GM12872 (cell line): ENCODE measurements around the gene PFKL.

Experiments
- TF ChIP-seq, protein P1 (sequence below): IDR thresholded peaks from 3 replicates; pipeline ENCODE4 v1.5.1; 2011; ENCODE audit warnings: low read depth, mild to moderate bottlenecking, low read length, moderate library complexity; ENCODE audit not compliant: insufficient read depth

The PFKL gene

GRCh38 chr21:44260791-44261631 lies 38.8 kb upstream of the PFKL start:
- TF ChIP-seq, protein P1, sequence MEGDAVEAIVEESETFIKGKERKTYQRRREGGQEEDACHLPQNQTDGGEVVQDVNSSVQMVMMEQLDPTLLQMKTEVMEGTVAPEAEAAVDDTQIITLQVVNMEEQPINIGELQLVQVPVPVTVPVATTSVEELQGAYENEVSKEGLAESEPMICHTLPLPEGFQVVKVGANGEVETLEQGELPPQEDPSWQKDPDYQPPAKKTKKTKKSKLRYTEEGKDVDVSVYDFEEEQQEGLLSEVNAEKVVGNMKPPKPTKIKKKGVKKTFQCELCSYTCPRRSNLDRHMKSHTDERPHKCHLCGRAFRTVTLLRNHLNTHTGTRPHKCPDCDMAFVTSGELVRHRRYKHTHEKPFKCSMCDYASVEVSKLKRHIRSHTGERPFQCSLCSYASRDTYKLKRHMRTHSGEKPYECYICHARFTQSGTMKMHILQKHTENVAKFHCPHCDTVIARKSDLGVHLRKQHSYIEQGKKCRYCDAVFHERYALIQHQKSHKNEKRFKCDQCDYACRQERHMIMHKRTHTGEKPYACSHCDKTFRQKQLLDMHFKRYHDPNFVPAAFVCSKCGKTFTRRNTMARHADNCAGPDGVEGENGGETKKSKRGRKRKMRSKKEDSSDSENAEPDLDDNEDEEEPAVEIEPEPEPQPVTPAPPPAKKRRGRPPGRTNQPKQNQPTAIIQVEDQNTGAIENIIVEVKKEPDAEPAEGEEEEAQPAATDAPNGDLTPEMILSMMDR: no peak

- TF ChIP-seq, protein P1: no peak
These were observed 38.1 kb upstream of the PFKL start, which contains the start of gene DNMT3L for GRCh38 chr21:44261675-44262295. DNMT3L (minus strand) TSS chr21:44261897; CDS start chr21:44261259, 638 bp downstream.

DNA sequence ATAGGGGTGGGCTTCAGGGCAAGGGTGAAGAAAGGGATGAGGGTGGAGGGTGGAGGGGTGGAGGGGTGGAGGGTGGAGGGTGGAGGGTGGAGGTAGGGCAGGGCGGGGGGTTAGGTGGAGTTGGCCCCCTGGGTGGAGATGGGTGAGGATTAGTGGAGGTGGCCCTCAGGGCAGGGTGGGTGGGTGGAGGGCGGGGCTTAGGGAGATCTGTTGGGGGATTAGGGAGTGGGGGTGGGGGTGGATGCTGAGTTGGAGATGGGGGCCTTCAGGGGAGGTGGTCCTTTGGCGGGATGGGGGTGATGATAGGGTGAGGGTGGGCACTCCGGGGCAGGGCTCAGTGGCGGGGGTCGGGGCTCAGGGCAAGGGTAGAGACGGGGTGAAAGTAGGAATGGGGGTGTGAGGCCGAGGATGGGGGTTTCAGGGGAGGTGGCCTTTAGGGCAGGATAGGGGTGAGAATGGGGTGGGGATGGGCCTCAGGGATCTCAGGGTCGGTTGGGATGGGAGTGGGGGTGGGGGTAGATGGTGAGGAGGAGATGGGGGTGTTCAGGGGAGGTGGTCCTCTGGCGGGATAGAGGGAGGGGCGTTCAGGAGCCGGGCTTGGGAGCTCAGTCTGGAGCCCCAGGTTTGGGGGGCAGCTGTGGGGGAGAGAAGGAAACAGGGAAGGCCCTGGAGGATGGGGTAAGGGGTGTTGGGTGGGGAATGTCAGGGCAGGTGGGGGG lies 37.4 kb upstream of the PFKL start:
- TF ChIP-seq, protein P1: no peak

GRCh38 chr21:44263221-44263760 lies 36.6 kb upstream of the PFKL start:
- TF ChIP-seq, protein P1: no peak

DNA sequence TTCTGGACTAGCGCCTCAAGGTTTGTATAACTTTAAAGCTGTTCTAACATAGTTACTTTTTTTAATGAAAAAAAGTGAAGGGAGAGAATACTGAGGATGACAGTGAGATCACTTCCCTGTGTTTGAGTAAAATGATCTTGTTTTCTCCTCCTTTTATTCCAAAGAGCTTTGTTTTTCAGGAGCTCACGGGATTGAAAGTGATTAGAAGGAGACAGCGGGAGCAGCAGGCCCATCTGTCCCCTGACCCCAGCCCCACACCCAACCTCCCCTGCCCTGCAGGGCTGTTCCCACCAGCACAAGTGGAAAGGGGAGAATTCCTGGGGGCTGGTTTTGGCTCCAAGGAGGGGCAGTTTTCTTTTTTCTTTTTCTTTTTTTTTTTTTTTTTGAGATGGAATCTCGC lies 36.1 kb upstream of the PFKL start:
- TF ChIP-seq, protein P1: no peak

DNA sequence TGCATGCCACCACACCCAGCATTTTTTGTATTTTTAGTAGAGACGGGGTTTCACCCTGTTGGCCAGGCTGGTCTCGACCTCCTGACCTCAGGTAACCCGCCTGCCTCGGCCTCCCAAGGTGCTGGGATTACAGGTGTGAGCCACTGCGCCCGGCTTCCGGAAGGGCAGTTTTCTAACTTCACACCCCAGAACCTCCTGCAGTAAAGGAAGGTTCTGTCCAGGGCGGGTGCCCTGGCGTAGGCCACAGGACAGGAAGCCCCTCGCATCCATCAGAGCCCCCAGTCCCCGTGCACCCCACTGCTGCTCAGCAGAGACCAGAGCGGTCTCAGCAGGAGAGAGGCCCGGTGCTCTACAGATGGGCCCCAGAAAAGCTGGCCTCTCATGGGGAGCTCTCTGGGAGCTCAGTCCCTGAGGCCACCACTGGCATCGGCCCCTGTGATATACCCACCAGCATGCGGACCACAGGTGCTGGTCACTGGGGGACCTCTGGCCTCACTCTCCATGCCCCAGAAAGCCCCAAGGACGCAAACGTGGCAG lies 34.1 kb upstream of the PFKL start:
- TF ChIP-seq, protein P1: no peak

- TF ChIP-seq, protein P1: peak; percentile 29; the same call in 2 of the 3 replicates
These were observed 32.2 kb upstream of the PFKL start for GRCh38 chr21:44267655-44268142.
